ENCODE measurements around the gene PDCD7. TPM values are rescaled to one million over a fixed set of nuclear protein-coding genes. Genes with fewer than 3 reads are reported as not detected.

Gene PDCD7
- total and polyA plus RNA-seq, 2 of the 4 experiments (the other 2 are of a cell fraction): 4.7 to 12.3 TPM

DNA sequence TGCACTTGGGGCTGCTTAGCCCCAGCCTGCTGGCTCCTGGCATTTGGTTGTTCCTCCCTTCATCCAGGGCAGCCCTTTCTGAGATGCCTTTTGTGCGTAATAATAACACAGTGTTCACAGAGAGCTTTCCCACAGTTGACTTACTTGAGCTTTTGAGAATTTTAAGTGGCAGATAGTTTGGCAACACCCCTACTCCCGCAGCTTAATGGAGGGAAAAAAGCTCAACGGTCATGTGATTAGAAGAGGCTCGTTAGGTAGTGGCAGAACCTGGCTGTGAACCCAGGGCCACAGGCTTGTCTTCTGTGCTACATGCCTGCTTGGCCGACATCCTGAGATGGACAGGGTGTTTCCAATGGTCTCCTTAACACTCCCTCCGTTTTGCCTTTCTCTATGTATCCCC is 52.3 kb downstream of the PDCD7 start:
- H3K79me1 ChIP-seq (ENCODE audit: low read depth in 1 of 2, low read length in 2 of 2): no peaks in the 10 kb centered on the region
- H3K9ac ChIP-seq (ENCODE audit: low read depth, low read length): no peak overlapping the region
- DNase-seq: no peak
- no peak overlapping the region for H2BK20ac ChIP-seq (ENCODE audit: low read depth, low read length)
- no peak overlapping the region for H3K4me2 ChIP-seq (ENCODE audit: low read depth, low read length)
- dilution Hi-C loops (cut with HindIII; ENCODE audit: low sequenced_read_pairs, unreplicated experiment): no loop called here
- H3K9me3 ChIP-seq (ENCODE audit: control insufficient read depth, insufficient read depth, low read length): no peaks in the 10 kb centered on the region
- no peak overlapping the region for H3K4ac ChIP-seq (ENCODE audit: low read depth, low read length)
- no peaks in the 10 kb centered on the region for H3K36me3 ChIP-seq (ENCODE audit: control insufficient read depth, insufficient read depth, low read length)
- no peak overlapping the region for H2BK5ac ChIP-seq (ENCODE audit: low read depth, low read length, poor library complexity, severe bottlenecking)
- H2AFZ ChIP-seq (replicated peaks; ENCODE audit: low read length, poor library complexity): no peak overlapping the region
- no peak overlapping the region for H3K14ac ChIP-seq (replicated peaks; ENCODE audit: low read depth, low read length)
- TF ChIP-seq RFX5 (IDR thresholded peaks at IDR 0.05; ENCODE audit: low read depth, low read length) (no peak), RCOR1 (IDR thresholded peaks at IDR 0.05; ENCODE audit: insufficient replicate concordance, low read length) (no peak), CEBPB (IDR thresholded peaks at IDR 0.05; ENCODE audit: low read depth, low read length) (no peak), NFE2L2 (IDR thresholded peaks at IDR 0.05; ENCODE audit: low read depth, low read length) (no peak), MXI1 (IDR thresholded peaks at IDR 0.05; ENCODE audit: borderline replicate concordance, low read depth, low read length) (no peak), ELK1 (IDR thresholded peaks at IDR 0.05; ENCODE audit: borderline replicate concordance, low read depth, low read length) (no peak), FOS (IDR thresholded peaks at IDR 0.05; ENCODE audit: low read depth, low read length) (no peak), SMC3 (IDR thresholded peaks at IDR 0.05; ENCODE audit: low read depth, low read length) (no peak), CHD1 (IDR thresholded peaks at IDR 0.05; ENCODE audit: low read depth, low read length) (no peak), MAZ (IDR thresholded peaks at IDR 0.05; ENCODE audit: borderline replicate concordance, low read depth, low read length) (no peak), POLR2A (IDR thresholded peaks at IDR 0.05; ENCODE audit: low read depth, low read length) (no peak), RAD21 (IDR thresholded peaks at IDR 0.05; ENCODE audit: low read length) (no peak), BHLHE40 (IDR thresholded peaks at IDR 0.05; ENCODE audit: low read depth, low read length) (no peak), USF2 (IDR thresholded peaks at IDR 0.05; ENCODE audit: low read depth, low read length) (no peak), MAFK (IDR thresholded peaks at IDR 0.05; ENCODE audit: low read depth, low read length) (no peak)
- H3K27ac ChIP-seq (ENCODE audit: insufficient read depth, low read length): no peak overlapping the region
- H3K9me1 ChIP-seq (ENCODE audit: insufficient read depth, low read length): no peaks in the 10 kb centered on the region
- intact Hi-C loops (cut with micrococcal nuclease): no loop called here
- H4K91ac ChIP-seq (ENCODE audit: insufficient read depth, low read depth, low read length): no peak overlapping the region
- no TSS peak for BruUV-seq (replicated peaks)
- H4K20me1 ChIP-seq (ENCODE audit: insufficient read depth, low read length): no peaks in the 10 kb centered on the region; the same call in none of the 2 replicates
- CTCF ChIA-PET: no interaction called here
- ATAC-seq (ENCODE audit: low read depth): no peak
- peaks cover 19% of the 10 kb centered on the region; the same call in 1 of the 2 replicates for H3K4me1 ChIP-seq (ENCODE audit: control insufficient read depth, insufficient read depth, low read length)
- in situ Hi-C loops (cut with MboI; ENCODE audit: low sequenced_read_pairs): loop anchor here (10.0 kb wide), 1 partner anchor 46 kb away; no protein-coding TSS in a partner anchor
- no peak overlapping the region for H3K56ac ChIP-seq (ENCODE audit: extremely low read depth, insufficient read depth, low read length)
- POLR2A ChIA-PET (ENCODE audit: unreplicated experiment): no interaction called here
- H3K4me3 ChIP-seq (ENCODE audit: insufficient read depth, low read depth, low read length): no peak overlapping the region
- no peak overlapping the region for H2AK5ac ChIP-seq (ENCODE audit: low read depth, low read length)
- H2AK9ac ChIP-seq (replicated peaks; ENCODE audit: low read depth, low read length, poor library complexity): no peak overlapping the region
- H3K27me3 ChIP-seq (ENCODE audit: control insufficient read depth, insufficient read depth, low read length): peaks cover 61% of the 10 kb centered on the region
- H2BK120ac ChIP-seq (ENCODE audit: low read depth, low read length): no peak overlapping the region
- no peak overlapping the region for H3K23ac ChIP-seq (ENCODE audit: low read depth, low read length)
- H2BK15ac ChIP-seq (ENCODE audit: low read depth, low read length): no peak overlapping the region
- no peak overlapping the region for H3K18ac ChIP-seq (ENCODE audit: low read depth, low read length)
- no peak overlapping the region for H4K8ac ChIP-seq (ENCODE audit: low read depth in 2 of 2, low read length in 2 of 2)
- no peak overlapping the region for H4K5ac ChIP-seq (ENCODE audit: low read depth, low read length)
- WGBS, 2 experiments (ENCODE audit: extremely low coverage in 2 of 2, insufficient read length in 1 of 2): 87% methylated on average over 3 of the region's 6 CpGs; no CpG with 5 or more reads in 1 of the 2 experiments
